Osteoblast (primary cell): ENCODE measurements around the gene TIE1. TPM values are rescaled to one million over a fixed set of nuclear protein-coding genes. Genes with fewer than 3 reads are reported as not detected.

Source experiments
- DNase-seq: peaks from one replicate; pipeline ENCODE4 v3.0.0; 2011; ENCODE audit warnings: low spot score, mixed read lengths; ENCODE audit not compliant: insufficient read length; ENCODE audit errors: missing footprints
- H2AFZ ChIP-seq: 2 replicates; pipeline ENCODE4 v1.6.0; 2011; ENCODE audit warnings: mild to moderate bottlenecking, low read length
- H3K27ac ChIP-seq: 2 replicates; pipeline ENCODE4 v1.5.1; 2011; ENCODE audit warnings: mild to moderate bottlenecking, low read depth, low read length, moderate library complexity
- H3K27me3 ChIP-seq: 2 replicates; pipeline ENCODE4 v1.6.0; 2012; ENCODE audit warnings: mild to moderate bottlenecking, control low read depth, inconsistent platforms, low read length, moderate library complexity; ENCODE audit not compliant: insufficient read depth
- H3K36me3 ChIP-seq: 2 replicates; pipeline ENCODE4 v1.5.1; 2011; ENCODE audit warnings: mild to moderate bottlenecking, low read length, control low read depth, moderate library complexity; ENCODE audit not compliant: insufficient read depth
- H3K4me1 ChIP-seq: 2 replicates; pipeline ENCODE4 v1.5.1; 2011; ENCODE audit warnings: mild to moderate bottlenecking, low read length, control low read depth, moderate library complexity; ENCODE audit not compliant: insufficient read depth
- H3K4me2 ChIP-seq: 2 replicates; pipeline ENCODE4 v1.6.0; 2011; ENCODE audit warnings: mild to moderate bottlenecking, low read length; ENCODE audit not compliant: insufficient read depth
- H3K4me3 ChIP-seq: fragments of 200-600 bp; sonication (generic); 3 replicates; pipeline ENCODE4 v1.5.1; 2012; ENCODE audit warnings: mild to moderate bottlenecking, low read length, inconsistent platforms; ENCODE audit not compliant: insufficient read depth
- H3K79me2 ChIP-seq: 2 replicates; pipeline ENCODE4 v1.6.0; 2012; ENCODE audit warnings: mild to moderate bottlenecking, low read length, control low read depth, inconsistent platforms; ENCODE audit not compliant: insufficient read depth
- H3K9me3 ChIP-seq: 2 replicates; pipeline ENCODE4 v1.5.1; 2011; ENCODE audit warnings: low read depth, low read length, control low read depth
- H4K20me1 ChIP-seq: 2 replicates; pipeline ENCODE4 v1.6.0; 2012; ENCODE audit warnings: mild to moderate bottlenecking, low read length, control low read depth; ENCODE audit not compliant: insufficient read depth
- CTCF ChIP-seq: IDR thresholded peaks from 2 replicates; pipeline ENCODE4 v1.5.1; 2011; ENCODE audit warnings: mild to moderate bottlenecking, low read depth, low read length, moderate library complexity; ENCODE audit errors: extremely low read depth
- total RNA-seq: library from RNA; depleted of rRNA; stranded (reverse); fragments of >200 nt; gene quantifications from 2 replicates; pipeline ENCODE4 v1.2.3, GENCODE V29; 2012

The TIE1 gene
- total RNA-seq, 1 donor = not detected

DNA sequence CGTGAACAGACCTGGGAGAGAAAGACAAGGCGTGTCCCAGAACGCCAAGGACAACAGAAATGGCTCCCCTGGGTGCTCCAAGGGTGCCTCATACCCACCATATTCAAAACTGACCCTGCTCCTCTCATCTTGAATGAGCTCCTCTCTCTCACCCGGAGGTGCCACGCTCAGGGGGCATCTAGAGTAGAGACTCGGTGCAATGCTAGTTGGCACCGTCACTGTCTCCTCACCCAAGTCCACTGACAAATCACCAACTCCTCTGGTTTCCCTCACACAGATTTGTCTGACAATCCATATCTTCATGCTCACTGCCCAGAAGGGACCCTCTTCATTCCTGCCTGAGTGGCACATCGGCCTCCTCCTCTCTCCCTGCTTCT, 26.0 kb upstream of the TIE1 start:
- Histone ChIP-seq H3K27ac (no peak overlapping the region), H3K36me3 (no peaks in the 10 kb centered on the region), H3K4me2 (no peak overlapping the region), H3K4me3 (no peak overlapping the region), H3K79me2 (no peaks in the 10 kb centered on the region), H3K27me3 (peaks cover 11% of the 10 kb centered on the region), H4K20me1 (no peaks in the 10 kb centered on the region), H3K4me1 (no peaks in the 10 kb centered on the region), H2AFZ (peak overlapping the region; percentile 73), H3K9me3 (no peaks in the 10 kb centered on the region)
- DNase-seq = no peak
- TF ChIP-seq CTCF = no peak

DNA sequence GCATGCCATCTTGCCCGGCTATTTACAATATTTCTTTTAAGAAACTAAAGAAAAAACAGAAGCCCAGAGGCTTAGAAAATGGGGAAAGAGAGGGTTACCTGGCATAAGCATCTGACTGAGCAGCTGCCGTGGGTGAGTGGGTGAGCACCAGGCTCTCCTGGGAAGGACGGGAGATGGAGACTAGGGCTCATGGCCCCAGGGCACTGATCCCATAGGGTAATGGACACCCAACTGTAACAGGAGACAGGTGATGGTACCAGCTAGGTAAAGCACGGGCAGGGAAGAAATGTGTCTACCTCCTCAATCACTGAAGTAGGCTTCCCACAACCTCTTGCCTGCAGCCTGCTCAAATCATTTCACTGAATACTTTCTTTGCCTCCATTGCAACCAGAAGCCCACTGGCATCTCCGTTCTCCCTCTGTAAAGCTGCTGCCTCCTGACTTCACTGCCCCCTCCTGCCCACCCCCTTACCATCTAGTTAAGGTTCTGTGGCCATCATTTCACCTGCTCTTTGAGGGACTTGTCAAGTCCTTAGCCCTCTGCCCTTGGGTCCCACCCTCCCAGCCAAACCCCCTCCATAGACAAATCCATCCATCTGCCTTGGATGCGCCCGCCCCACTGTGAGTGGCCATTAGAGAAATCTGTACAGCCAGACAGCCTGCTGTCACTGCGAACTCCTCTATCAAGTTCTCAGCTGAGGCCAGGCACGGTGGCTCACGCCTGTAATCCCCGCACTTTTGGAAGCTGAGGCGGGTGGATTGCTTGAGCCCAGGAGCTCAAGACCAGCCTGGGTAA, 24.8 kb upstream of the TIE1 start:
- no peaks in the 10 kb centered on the region for H3K4me1 ChIP-seq
- TF ChIP-seq CTCF = no peak
- H3K79me2 ChIP-seq = no peaks in the 10 kb centered on the region
- no peak overlapping the region for H3K4me3 ChIP-seq
- no peaks in the 10 kb centered on the region for H3K36me3 ChIP-seq
- no peak overlapping the region for H3K4me2 ChIP-seq
- H4K20me1 ChIP-seq = no peaks in the 10 kb centered on the region
- no peak overlapping the region for H3K27ac ChIP-seq
- H3K9me3 ChIP-seq = no peaks in the 10 kb centered on the region
- no peak for DNase-seq
- peaks cover 11% of the 10 kb centered on the region for H3K27me3 ChIP-seq
- no peak overlapping the region for H2AFZ ChIP-seq

GRCh38 chr1:43276673-43277072, 24.1 kb upstream of the TIE1 start:
- H3K36me3 ChIP-seq = no peaks in the 10 kb centered on the region
- H2AFZ ChIP-seq = no peak overlapping the region
- no peaks in the 10 kb centered on the region for H3K79me2 ChIP-seq

More at GRCh38 chr1:43276673-43277072, 24.1 kb upstream of the TIE1 start:
- Histone ChIP-seq H3K4me2 (no peak overlapping the region), H3K4me1 (no peaks in the 10 kb centered on the region), H3K4me3 (no peak overlapping the region), H3K27ac (no peak overlapping the region), H4K20me1 (no peaks in the 10 kb centered on the region), H3K9me3 (no peaks in the 10 kb centered on the region), H3K27me3 (peaks cover 8% of the 10 kb centered on the region)
- DNase-seq = no peak
- TF ChIP-seq CTCF = no peak
